ENCODE results near the gene ROBO1.

ROBO1 gene

DNA sequence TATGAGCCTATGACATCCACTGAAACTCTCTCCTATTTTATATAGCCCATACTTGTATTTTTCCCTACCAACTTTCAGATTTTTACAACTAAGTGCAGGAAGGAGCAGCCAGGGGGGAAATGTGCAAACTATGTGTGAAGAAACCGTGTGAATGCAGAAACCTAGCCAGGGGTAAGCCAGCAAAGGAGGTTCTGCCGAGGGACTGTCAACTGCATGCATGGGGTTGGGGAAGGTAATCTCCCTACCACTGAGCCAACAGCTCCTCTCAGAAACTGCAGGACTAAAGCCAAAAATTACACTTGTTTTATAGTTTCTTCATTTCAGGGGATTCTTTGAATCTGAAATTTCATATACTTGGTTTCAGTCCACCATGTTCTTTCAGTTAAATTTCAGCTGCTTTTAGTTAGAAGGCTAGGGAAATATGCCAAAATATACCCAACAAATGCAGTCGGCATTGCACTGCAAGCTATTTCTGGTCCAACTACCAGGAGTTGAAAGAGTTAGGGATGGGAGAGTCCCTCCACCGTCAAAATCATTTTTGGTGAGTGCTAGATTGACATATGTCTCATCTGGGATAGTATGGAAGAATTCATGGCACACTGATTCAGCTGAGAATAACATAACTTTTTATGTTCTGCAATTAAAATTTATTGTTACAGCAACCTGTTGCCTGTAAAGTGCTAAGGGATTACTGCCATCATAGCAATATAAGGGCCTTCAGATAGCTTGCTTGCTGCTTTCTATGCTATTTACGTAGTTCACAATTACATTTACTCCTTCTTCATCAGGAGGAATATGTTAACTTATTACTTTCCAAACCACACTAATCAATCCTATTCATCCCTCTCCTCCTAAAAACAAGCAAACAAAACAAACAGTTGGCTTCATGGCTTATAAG lies 904.2 kb downstream of the ROBO1 start:
- DNase-seq, result no peak

DNA sequence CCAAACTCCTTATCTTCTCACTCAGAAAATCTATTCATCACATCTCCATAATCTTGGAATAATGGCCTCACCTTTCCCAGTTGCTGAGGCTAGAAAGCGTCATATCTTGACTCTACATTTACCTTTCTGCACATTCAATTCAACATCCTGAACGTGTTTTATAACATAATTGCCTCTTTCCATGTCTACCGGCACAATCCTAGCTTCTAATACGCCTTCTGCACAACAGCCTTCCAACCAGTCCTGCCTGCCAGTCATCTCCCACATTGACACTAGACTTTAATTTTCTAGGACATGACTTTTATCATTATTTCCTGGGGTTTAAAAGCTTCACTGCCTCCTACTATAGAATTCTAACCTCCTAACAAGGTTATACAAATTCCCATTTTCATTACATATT lies 906.6 kb downstream of the ROBO1 start:
- DNase-seq, result no peak

DNA sequence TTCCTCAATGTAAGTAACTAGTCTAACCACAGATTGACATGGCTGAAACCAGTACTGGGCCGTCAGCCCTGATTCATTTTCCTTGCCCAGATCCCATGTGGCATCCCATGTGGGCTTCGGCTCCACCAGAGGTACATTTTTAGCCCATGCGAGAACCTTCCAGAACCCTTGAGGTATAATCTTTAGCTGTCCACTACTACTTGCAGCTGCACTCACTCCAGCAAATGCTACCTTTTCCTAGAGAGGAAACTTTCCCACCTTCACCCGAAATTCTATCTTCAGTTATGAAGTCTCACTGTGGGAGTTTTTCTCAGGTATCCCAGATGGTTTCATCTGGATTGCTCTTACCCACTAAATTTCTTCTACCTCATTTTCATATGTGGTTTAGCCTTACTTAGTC lies 907.2 kb downstream of the ROBO1 start:
- no peak for DNase-seq

GRCh38 chr3:78858910-78859309 lies 908.9 kb downstream of the ROBO1 start:
- no peak for DNase-seq

DNA sequence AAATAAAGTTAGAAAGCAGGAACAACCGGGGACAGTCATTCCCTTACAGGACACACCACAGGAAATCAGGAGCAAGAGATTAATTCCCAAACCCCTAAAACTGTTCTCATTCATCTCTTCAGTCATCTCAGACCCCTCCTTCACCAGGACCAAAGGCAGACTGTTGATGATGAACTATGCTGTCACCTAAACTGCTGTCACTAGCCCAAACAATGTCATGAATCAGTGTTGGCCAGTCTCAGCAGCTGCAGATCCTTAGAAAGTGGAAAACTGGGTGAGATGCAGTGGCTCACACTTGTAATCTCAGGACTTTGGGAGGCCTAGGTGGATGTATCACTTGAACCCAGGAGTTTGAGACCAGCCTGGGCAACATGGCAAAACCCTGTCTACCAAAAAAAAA lies 909.6 kb downstream of the ROBO1 start:
- DNase-seq, result no peak

- no peak for DNase-seq
These were observed 910.2 kb downstream of the ROBO1 start for GRCh38 chr3:78857494-78858111.

- no peak for DNase-seq
These were observed 911.6 kb downstream of the ROBO1 start for GRCh38 chr3:78856164-78856563.

GRCh38 chr3:78855190-78855589 lies 912.6 kb downstream of the ROBO1 start:
- DNase-seq, result no peak

GRCh38 chr3:78848392-78849288 lies 919.2 kb downstream of the ROBO1 start:
- DNase-seq, result no peak

DNA sequence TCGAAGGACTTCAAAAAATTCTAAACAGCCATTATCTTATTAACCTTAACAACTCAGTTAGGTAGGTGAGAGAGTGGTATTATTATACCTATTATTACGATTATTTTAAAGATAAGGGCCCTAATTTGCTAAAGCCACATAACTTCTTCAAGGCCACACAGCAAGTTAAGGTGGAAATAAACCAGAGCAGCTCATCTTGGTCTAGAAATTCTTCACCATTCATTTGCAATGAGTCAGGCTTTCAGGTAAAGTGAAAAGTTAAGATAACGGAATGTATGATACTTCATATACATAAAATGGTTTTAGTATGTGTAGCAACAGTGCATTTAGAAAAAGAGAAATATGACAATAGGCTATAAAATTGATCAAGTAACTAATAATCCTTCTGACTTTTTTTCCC lies 920.2 kb downstream of the ROBO1 start:
- DNase-seq, result no peak

GRCh38 chr3:78847203-78847602 lies 920.6 kb downstream of the ROBO1 start:
- DNase-seq, result no peak

GRCh38 chr3:78846718-78847117 lies 921.1 kb downstream of the ROBO1 start:
- DNase-seq, result no peak

- DNase-seq, result no peak
These were observed 922.2 kb downstream of the ROBO1 start for GRCh38 chr3:78845605-78846004.

GRCh38 chr3:78844307-78844706 lies 923.5 kb downstream of the ROBO1 start:
- DNase-seq, result no peak

GRCh38 chr3:78839693-78840092 lies 928.1 kb downstream of the ROBO1 start:
- no peak for DNase-seq

DNA sequence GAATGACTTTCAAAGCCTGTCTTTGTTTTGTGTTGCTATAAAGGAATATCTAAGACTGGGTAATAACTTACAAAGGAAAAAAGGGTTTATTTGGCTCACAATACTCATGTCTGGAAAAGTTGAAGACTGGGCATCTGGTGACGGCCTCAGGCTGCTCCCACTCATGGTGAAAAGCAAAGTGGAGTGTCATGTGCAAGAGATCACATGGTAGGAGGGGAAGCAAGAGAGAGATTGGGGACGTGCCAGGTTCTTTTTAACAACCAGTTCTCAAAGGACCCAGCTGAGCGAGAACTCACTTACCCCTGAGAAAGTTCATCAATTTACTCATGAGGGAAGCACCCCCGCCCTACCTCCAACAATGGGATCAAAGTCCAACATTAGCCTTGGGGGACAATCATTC lies 929.4 kb downstream of the ROBO1 start:
- no peak for DNase-seq

- DNase-seq, result no peak
These were observed 932.9 kb downstream of the ROBO1 start for GRCh38 chr3:78834910-78835309.

DNA sequence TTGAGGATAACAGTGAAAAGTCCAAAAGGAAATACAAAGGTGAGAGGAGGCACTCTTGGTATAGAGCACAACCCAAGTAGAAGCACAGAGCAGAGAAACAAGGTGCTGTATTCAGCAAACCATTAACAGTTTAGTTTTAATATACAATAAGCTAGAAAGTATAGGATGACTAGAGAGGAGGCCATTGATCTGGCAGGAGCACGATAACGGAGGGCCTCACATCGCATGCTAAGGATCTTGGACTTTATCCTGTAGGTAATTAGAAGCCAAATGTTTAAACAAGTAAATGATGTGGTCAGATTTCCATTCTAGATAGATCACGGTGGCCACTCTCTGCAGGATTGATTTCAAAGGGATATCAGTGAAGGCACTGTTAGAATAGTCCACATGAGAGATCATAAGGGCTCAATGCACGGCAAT lies 935.0 kb downstream of the ROBO1 start:
- no peak for DNase-seq

GRCh38 chr3:78831446-78831972 lies 936.3 kb downstream of the ROBO1 start:
- no peak for DNase-seq

GRCh38 chr3:78830470-78830869 lies 937.3 kb downstream of the ROBO1 start:
- no peak for DNase-seq

DNA sequence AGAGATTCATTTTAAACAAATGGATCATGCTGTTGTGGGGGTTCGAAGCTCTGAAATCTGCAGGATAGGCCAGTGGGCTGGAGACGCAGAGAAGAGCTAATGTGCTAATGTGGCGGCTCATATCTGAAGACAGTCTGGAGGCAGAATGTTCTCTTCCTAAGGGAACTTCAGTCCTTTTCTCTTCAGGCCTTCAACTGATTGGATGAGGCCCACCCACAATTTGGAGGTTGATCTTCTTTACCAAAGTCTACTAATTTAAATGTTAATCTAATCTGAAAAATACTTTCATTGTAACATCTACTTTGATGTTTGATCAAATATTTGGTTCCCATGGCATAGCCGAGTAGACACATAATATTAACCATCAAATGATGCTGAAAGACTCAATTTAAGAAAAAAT lies 940.2 kb downstream of the ROBO1 start:
- DNase-seq, result no peak

DNA sequence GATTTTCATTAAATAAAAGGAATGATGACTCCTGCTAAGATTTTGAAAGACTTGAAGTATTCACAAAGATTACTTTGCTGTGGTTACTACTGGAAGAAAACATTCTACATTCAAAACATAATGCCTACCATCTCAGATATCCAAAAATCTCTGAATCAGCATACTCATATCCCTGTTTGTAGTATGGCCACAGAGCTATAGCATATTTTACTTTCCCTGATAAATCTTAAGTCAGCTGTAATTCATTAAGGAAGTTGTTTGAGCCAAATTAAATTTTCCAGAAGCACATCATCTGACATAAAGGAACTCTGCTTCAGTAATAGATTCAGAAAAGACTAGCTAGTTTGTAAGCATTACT lies 942.0 kb downstream of the ROBO1 start:
- DNase-seq, result no peak

DNA sequence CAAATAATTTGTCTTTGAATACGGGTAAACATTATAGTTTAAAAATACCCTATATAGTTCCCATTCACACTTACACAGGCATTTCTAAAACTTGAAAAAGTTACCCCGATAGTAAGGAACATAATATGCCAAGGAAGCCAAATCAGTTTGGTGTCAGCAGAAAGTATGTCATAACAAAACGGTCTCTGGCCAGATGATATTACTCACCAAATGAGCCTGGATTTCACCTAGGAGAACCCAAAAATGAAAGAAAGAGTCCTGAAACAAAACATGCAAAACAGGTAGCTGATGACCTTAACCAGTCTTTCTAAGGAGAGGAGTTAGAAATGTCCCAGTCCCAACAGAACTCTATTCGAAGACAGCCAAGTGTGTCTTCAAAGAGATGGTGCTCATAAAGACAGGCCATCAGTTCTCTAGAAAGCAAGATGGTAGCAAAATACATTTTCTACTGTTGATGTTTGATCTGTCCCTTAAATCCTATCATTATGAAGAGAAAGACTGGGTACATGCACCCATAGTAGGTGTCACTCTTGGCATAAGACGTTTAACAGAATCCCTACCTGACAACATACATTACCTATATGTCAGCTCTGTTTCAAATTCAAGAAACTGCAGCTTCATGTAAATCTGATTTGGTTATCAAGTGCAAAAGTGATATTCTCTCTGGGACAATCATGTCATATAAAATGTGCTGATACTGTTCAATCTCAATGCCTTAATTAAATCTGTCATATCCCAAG lies 942.5 kb downstream of the ROBO1 start:
- no peak for DNase-seq

Measured in inflammatory macrophage treated with lipopolysaccharide for 4 hours (primary cell).